AG09309 (cell line): Measurements from ENCODE around the gene LIN7A.
"Not testable (repeated sequence)": the region's sequence is repeated elsewhere in the genome, so short reads cannot be mapped to it uniquely, and the experiment has no call there.

ENCODE experiments used
- DNase-seq: peaks from one replicate; pipeline ENCODE4 v3.0.0-alpha.2; 2010; ENCODE audit warnings: low read depth
- H3K4me3 ChIP-seq: 2 replicates; pipeline ENCODE4 v1.5.1; 2011; ENCODE audit warnings: mild to moderate bottlenecking, low read depth, low read length, moderate library complexity; ENCODE audit not compliant: control insufficient read depth
- TF ChIP-seq, protein P1 (sequence below): IDR thresholded peaks from 2 replicates; pipeline ENCODE4 v1.5.1; 2011; ENCODE audit warnings: mild to moderate bottlenecking, low read depth, low read length, inconsistent platforms; ENCODE audit not compliant: insufficient read depth, control insufficient read depth; ENCODE audit errors: missing control alignments

LIN7A gene

DNA sequence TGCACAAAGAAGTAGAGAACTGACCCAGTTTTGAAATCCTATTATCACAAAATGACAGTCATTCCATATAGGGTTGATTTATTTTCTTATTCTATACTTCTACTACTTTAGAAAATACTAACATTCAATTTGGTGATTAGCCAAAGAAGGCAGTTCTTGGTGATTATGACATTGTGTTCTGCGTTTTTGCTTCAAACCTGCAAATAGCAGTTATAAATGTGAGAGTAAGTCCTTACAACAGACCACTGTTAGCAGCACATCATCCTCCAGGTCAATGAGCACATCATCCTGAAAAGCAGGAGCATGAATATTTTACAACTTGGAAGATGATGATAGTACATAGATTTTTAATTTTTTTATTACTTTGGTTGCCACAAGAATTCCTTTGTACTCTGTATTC lies 53.1 kb downstream of the LIN7A start:
- DNase-seq = no peak
- TF ChIP-seq, protein P1, sequence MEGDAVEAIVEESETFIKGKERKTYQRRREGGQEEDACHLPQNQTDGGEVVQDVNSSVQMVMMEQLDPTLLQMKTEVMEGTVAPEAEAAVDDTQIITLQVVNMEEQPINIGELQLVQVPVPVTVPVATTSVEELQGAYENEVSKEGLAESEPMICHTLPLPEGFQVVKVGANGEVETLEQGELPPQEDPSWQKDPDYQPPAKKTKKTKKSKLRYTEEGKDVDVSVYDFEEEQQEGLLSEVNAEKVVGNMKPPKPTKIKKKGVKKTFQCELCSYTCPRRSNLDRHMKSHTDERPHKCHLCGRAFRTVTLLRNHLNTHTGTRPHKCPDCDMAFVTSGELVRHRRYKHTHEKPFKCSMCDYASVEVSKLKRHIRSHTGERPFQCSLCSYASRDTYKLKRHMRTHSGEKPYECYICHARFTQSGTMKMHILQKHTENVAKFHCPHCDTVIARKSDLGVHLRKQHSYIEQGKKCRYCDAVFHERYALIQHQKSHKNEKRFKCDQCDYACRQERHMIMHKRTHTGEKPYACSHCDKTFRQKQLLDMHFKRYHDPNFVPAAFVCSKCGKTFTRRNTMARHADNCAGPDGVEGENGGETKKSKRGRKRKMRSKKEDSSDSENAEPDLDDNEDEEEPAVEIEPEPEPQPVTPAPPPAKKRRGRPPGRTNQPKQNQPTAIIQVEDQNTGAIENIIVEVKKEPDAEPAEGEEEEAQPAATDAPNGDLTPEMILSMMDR = no peak
- H3K4me3 ChIP-seq = no peak overlapping the region

- H3K4me3 ChIP-seq = no peak overlapping the region
- TF ChIP-seq, protein P1 = no peak
- no peak for DNase-seq
Observed at GRCh38 chr12:80881106-80881505, 56.6 kb downstream of the LIN7A start.

- DNase-seq, H3K4me3 ChIP-seq: not testable (repeated sequence)
Observed at GRCh38 chr12:80878452-80878851, 59.3 kb downstream of the LIN7A start.

- no peak for DNase-seq
- TF ChIP-seq, protein P1 = no peak
Observed at GRCh38 chr12:80877721-80878265, 59.9 kb downstream of the LIN7A start.

DNA sequence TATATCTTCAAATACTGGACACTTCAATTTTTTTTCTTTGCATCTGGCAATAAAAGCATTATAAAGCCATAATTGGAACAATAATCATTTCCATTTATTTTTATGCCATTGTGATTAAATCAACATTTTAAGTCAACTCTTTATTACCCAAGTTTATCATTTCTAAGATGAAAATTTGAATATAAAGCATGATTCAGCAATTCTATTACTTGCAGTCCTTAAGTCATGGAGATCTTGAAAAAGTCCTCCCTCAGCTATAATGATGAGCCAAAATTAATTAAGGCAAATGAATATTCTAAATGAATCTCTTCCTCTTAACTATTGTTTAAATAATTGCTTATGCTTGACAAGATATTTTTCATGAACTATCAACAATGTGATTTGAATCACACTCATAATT lies 65.7 kb downstream of the LIN7A start:
- no peak overlapping the region for H3K4me3 ChIP-seq
- DNase-seq = no peak
- TF ChIP-seq, protein P1 = no peak

More at GRCh38 chr12:80877721-80878265, 59.9 kb downstream of the LIN7A start:
- no peak overlapping the region for H3K4me3 ChIP-seq

GRCh38 chr12:80869264-80869663 lies 68.5 kb downstream of the LIN7A start:
- H3K4me3 ChIP-seq = no peak overlapping the region
- DNase-seq = no peak
- TF ChIP-seq, protein P1 = no peak

- TF ChIP-seq, protein P1 = no peak
Observed at GRCh38 chr12:80868576-80868975, 69.2 kb downstream of the LIN7A start.

More at GRCh38 chr12:80868576-80868975, 69.2 kb downstream of the LIN7A start:
- H3K4me3 ChIP-seq = no peak overlapping the region
- no peak for DNase-seq
